Endothelial cell of umbilical vein (primary cell): Measurements from ENCODE around the gene NRDC.

Experiments
- EZH2 ChIP-seq: IDR thresholded peaks from 2 replicates; pipeline ENCODE4 v1.6.1; 2012; ENCODE audit warnings: borderline replicate concordance, low read depth, mild to moderate bottlenecking, moderate library complexity, low read length, inconsistent platforms; ENCODE audit not compliant: severe bottlenecking
- FOS ChIP-seq: IDR thresholded peaks from 2 replicates; pipeline ENCODE4 v1.6.1; 2011; ENCODE audit warnings: mild to moderate bottlenecking, low read length, moderate library complexity, borderline replicate concordance; ENCODE audit not compliant: insufficient read depth
- GATA2 ChIP-seq: IDR thresholded peaks from 2 replicates; pipeline ENCODE4 v1.7.0; 2011; ENCODE audit warnings: low read depth, mild to moderate bottlenecking, moderate library complexity, mixed read lengths, low read length; ENCODE audit not compliant: insufficient read length, insufficient read depth
- POLR2A ChIP-seq: IDR thresholded peaks from 2 replicates; pipeline ENCODE4 v1.6.1; 2012; ENCODE audit warnings: low read depth, mild to moderate bottlenecking, control low read depth, low read length
- POLR2AphosphoS5 ChIP-seq: IDR thresholded peaks from 2 replicates; pipeline ENCODE4 v1.6.1; 2012; ENCODE audit warnings: low read depth, mild to moderate bottlenecking, control low read depth, low read length, moderate library complexity; ENCODE audit not compliant: insufficient read depth
- TF ChIP-seq, protein P1 (sequence below), 2 donors: IDR thresholded peaks; 1 replicate in 1 of 2; 2 replicates in 1 of 2; pipeline ENCODE4 v1.5.1; 2011; ENCODE audit warnings: low read length in 2 of 2, mild to moderate bottlenecking in 2 of 2, moderate library complexity in 2 of 2, control low read depth in 1 of 2, inconsistent platforms in 1 of 2, low read depth in 1 of 2; ENCODE audit not compliant: insufficient read depth in 1 of 2; ENCODE audit errors: extremely low read depth in 1 of 2

DNA sequence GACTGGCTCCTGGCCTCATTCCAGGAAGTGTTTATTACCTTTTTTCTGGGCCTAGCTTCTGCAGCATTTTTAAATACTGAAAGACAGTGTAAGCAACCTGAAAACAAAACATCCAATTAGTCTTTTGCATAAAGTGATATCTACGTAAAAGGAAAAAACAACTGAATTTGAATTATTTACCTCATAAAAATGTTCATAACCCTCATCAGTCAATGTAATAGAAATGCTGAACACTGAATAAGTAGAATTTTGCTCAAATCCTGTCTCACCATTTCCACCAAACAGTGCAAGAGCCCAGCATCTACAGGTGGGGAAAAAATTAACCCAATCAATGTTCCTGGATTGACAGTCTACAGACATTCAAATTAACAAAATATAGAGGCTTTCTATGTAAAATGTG, 64.0 kb downstream of the NRDC start:
- TF ChIP-seq, protein P1, sequence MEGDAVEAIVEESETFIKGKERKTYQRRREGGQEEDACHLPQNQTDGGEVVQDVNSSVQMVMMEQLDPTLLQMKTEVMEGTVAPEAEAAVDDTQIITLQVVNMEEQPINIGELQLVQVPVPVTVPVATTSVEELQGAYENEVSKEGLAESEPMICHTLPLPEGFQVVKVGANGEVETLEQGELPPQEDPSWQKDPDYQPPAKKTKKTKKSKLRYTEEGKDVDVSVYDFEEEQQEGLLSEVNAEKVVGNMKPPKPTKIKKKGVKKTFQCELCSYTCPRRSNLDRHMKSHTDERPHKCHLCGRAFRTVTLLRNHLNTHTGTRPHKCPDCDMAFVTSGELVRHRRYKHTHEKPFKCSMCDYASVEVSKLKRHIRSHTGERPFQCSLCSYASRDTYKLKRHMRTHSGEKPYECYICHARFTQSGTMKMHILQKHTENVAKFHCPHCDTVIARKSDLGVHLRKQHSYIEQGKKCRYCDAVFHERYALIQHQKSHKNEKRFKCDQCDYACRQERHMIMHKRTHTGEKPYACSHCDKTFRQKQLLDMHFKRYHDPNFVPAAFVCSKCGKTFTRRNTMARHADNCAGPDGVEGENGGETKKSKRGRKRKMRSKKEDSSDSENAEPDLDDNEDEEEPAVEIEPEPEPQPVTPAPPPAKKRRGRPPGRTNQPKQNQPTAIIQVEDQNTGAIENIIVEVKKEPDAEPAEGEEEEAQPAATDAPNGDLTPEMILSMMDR (IDR thresholded peaks at IDR 0.05; ENCODE audit: extremely low read depth in 1 of 2, insufficient read depth in 1 of 2, low read depth in 1 of 2, low read length in 2 of 2): no peak
- TF ChIP-seq GATA2 (no peak), POLR2A (no peak), FOS (no peak), POLR2AphosphoS5 (no peak), EZH2 (no peak)
